HT-29 (cell line): Measurements from ENCODE around the gene PLCH1. TPM values are rescaled to one million over a fixed set of nuclear protein-coding genes. Genes with fewer than 3 reads are reported as not detected.

Source experiments
- DNase-seq: peaks from one replicate; pipeline ENCODE4 v3.0.0-alpha.2; 2015; ENCODE audit warnings: low spot score
- total RNA-seq: library from RNA; depleted of rRNA; stranded (reverse); fragments of >200 nt; shearing (Covaris generic); gene quantifications from 2 replicates; pipeline ENCODE4 v1.2.3, GENCODE V29; 2014

PLCH1 gene
- total RNA-seq, 1 experiment from 2014 or later, result 1.9 TPM

DNA sequence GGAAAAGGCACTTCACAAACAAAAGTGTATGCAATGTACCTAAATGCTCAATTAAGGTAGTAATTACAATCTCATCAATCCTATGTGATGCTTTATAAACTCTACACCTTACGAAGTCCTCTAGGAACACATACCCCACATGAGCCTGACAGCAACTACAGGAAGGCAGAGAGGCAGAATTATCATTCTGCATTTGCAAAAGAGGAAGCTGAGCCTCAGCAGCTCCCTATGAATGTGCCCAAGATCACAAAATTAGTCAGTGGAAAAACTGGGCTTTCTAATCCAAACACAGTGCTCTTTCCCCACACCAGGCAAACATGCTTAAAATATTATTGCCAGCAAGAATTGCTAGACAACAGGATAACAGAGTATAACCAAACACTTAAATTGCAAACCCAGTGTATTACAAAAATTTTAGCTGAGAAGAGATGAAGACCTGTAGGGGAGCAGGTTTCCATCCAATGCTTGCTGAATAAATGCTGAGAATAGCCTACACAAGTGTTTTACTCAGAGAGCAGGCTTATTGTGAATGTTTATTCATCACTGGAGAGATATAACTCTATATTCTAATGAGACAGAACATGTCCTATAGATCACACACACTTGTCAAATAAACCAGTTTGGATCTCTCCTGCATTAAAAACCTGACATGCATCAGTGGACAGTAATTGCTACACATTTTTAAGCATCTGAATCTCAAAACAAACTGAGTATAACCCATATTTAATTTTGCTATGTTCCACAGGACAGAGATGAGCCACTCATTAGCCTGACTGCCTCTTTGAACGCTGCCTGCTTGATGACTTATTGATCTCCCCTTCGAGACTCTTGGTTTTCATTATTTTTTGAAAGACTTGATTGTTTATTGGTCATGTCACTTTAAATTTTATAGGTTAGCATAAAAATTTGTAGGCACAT is 62.2 kb downstream of the PLCH1 start:
- DNase-seq, result no peak

DNA sequence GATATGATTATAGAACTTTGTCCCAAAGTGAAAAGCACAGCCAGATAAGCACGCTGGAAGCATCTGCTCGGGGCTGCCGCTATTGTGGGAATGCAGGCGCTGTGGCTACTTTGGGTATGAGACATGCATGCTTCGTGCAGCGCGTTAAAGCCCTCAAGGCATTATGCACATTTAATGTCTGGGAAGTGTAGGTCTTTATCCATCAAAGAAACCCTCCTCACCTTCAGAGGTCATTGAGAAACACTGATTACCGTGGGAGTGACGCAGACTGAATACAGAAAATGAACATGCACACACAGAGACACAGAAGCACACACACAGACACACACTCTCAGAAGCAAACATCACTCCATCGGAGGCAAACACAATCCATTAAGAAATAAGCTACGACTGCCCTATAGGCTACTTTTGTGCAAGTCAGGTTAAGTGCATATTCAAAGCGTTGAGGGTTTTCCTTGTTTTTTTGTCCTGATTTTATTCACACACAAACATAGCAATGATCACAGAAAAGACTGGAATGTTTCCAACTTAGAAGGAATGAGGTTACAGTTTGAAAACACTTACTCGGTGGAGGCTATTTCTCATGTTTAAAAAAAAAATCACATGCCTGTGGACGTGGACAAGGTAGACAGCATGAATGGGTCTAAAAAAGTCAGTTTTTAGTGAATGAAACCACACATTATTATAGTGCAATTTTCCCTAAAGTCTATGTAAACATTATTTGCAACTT is 68.5 kb downstream of the PLCH1 start:
- no peak for DNase-seq

- DNase-seq, result no peak
Measured at GRCh38 chr3:155675094-155675493, 69.8 kb downstream of the PLCH1 start.

GRCh38 chr3:155673421-155673820 is 71.5 kb downstream of the PLCH1 start:
- DNase-seq, result no peak

GRCh38 chr3:155670335-155670734 is 74.5 kb downstream of the PLCH1 start:
- DNase-seq, result no peak

DNA sequence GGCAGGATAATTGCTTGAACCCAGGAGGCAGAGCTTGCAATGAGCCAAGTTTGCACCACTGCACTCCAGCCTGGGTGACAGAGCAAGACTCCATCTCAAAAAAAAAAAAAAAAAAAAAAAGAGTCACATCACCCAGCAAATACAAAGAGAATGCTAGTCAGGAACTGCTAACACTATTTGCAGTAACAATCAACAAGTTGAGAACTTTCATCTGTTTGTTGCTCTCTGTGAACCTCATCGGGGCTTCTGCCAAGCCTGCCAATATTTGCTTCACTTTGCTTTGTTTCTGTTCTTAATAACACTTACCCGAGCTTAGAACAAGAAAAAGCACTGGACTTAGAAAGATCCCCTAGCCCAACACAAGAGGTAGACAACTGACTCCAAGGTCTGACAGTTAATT is 76.9 kb downstream of the PLCH1 start:
- DNase-seq, result no peak

GRCh38 chr3:155664925-155665695 is 79.8 kb downstream of the PLCH1 start:
- DNase-seq, result peak; percentile 5

GRCh38 chr3:155663467-155664212 is 81.2 kb downstream of the PLCH1 start:
- no peak for DNase-seq

GRCh38 chr3:155661760-155662159 is 83.1 kb downstream of the PLCH1 start:
- DNase-seq, result no peak

GRCh38 chr3:155661042-155661441 is 83.8 kb downstream of the PLCH1 start:
- no peak for DNase-seq

GRCh38 chr3:155658671-155659261 is 86.1 kb downstream of the PLCH1 start:
- DNase-seq, result no peak

GRCh38 chr3:155658006-155658405 is 86.9 kb downstream of the PLCH1 start:
- DNase-seq, result no peak

DNA sequence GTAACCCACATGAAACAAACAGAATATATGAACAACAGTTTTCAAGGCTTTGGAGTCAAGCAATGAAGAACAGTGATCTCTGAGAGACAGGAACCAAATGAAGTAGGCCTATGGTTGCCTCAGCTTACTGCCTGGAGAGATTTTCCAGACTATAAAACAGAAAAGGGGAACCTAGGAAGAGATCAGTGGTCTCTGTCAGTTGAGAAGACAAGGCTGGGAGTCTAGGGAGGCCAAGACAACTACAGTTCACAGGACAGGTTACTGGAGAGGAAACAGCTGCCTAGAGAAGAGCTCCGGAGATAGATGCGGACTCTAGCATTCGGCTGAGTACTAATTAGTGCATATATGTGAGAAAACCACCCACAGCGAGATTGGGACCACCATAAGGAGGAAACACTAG is 87.7 kb downstream of the PLCH1 start:
- DNase-seq, result no peak

DNA sequence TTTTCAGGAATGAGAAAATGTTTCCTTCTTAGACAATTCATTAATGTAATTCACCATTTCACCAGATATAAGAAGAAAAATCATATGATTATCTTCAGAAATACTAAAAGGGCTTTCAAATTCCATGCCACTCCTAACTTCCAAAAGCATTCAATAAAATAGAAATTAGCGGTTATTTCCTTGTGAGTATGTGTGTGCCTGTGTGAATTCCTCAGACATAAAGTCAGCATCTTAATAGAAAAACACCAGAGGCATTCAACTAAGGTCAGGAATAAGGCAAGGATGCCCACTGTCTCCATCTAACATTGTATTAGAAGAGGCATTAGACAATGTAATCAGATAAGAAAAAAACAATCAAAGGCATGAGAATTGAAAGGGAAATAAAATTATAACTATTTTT is 88.4 kb downstream of the PLCH1 start:
- DNase-seq, result no peak

- DNase-seq, result no peak
Measured at GRCh38 chr3:155651489-155652218, 93.2 kb downstream of the PLCH1 start.

DNA sequence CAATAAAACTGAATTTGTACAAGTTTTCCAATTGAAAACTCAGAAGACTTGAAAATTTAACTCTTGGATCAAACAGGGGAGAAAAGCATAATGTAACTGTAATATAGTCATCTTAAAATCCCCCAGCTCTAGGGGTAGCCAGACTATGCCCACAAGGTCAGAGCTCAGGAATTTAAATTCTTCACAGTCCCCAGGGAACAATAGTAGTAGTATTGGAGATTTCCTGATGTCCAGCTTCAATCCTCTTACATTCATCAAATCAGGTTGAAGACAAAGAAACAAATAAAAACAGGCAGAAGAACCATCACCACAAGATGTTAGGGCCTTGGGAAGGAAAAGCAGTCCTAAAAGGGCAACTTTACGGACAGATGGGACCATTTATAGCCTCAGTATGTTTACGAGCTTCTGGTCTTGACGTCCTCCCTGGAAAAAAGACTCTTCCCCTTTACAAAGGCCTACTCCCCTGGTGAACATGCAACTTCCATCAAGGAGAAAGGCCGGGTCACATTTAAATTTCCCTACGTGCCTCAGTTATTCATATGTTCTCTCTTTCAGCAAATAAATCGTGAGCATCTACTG is 96.8 kb downstream of the PLCH1 start:
- no peak for DNase-seq

DNA sequence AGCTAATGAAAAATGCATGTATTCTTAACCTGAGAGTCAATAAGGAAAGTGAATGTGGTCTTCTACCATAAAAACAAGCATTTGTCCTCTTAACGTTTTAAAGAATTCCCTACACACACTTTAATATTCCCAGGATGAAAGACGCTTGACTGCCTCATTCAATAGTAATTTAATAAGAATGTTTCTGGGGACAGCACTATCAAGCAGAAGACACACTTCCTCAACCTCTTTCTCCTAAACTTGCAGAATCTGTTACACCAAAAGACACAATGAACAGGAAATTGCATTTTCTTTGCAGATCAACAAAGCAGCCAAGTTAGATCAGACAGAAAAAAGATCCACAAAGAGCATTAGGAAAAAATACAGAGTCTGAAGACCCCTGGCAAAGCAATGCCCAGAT is 97.7 kb downstream of the PLCH1 start:
- no peak for DNase-seq

GRCh38 chr3:155646669-155647068 is 98.2 kb downstream of the PLCH1 start:
- DNase-seq, result no peak

DNA sequence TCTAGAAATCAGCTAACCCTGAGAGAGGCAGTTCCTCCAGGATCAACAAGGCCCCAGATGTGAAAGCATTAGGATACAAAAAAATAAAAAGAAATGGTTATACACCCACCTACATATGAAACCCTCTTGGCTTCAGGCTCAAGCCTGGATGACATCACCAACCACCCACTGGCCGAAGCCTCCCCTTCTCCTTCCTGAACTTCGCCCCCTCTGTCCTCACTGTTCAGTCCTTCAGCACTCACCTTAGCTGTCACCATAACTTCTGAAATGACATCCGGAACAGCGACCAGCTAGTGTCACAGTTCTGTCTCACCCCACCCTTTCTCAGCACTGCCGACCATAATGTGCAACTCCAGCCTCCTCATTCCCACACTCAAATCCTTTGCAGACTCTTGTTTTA is 98.7 kb downstream of the PLCH1 start:
- no peak for DNase-seq
